PC-3 (cell line): ENCODE results near the gene SNX7.

Experiments
- CTCF ChIP-seq: fragments of 300-600 bp; sonication (generic); conservative IDR thresholded peaks from 2 replicates; pipeline ENCODE4 v1.5.1; 2017; ENCODE audit warnings: antibody characterized with exemption, low read depth, mild to moderate bottlenecking, low read length
- EZH2 ChIP-seq: fragments of 300-600 bp; sonication (generic); IDR thresholded peaks from one replicate; pipeline ENCODE4 v1.6.1; 2017; ENCODE audit warnings: antibody characterized with exemption, mild to moderate bottlenecking, low read length; ENCODE audit not compliant: unreplicated experiment

- TF ChIP-seq CTCF (no peak), EZH2 (no peak)
These were observed 7.2 kb downstream of the SNX7 start for GRCh38 chr1:98668733-98669132.
